Measurements from ENCODE around the gene PLSCR2.
"Not testable (repeated sequence)": the region's sequence is repeated elsewhere in the genome, so short reads cannot be mapped to it uniquely, and the experiment has no call there.

The PLSCR2 gene

GRCh38 chr3:146485297-146485696, 15.9 kb upstream of the PLSCR2 start:
- DNase-seq, result no peak

- no peak for DNase-seq
These were observed 6.9 kb upstream of the PLSCR2 start for GRCh38 chr3:146476094-146476740.

- DNase-seq, result not testable (repeated sequence)
These were observed 5.6 kb upstream of the PLSCR2 start for GRCh38 chr3:146474976-146475375.

GRCh38 chr3:146473726-146474125, 4.4 kb upstream of the PLSCR2 start:
- no peak for DNase-seq

- DNase-seq, result no peak
These were observed 3.2 kb upstream of the PLSCR2 start for GRCh38 chr3:146472611-146473010.

GRCh38 chr3:146471012-146471411, 1.7 kb upstream of the PLSCR2 start:
- no peak for DNase-seq

GRCh38 chr3:146470425-146470990, 1.1 kb upstream of the PLSCR2 start:
- DNase-seq, result no peak

GRCh38 chr3:146468671-146469149, 651 bp downstream of the PLSCR2 start:
- DNase-seq, result no peak

- DNase-seq, result no peak
These were observed 1.1 kb downstream of the PLSCR2 start for GRCh38 chr3:146468234-146468633.

- DNase-seq, result no peak
These were observed 2.8 kb downstream of the PLSCR2 start for GRCh38 chr3:146466604-146467003.

GRCh38 chr3:146465693-146466465, 3.5 kb downstream of the PLSCR2 start:
- no peak for DNase-seq

- DNase-seq, result no peak
These were observed 4.6 kb downstream of the PLSCR2 start for GRCh38 chr3:146464783-146465182.

GRCh38 chr3:146464005-146464595, 5.3 kb downstream of the PLSCR2 start:
- DNase-seq, result no peak

GRCh38 chr3:146454796-146455195, 14.6 kb downstream of the PLSCR2 start:
- DNase-seq, result no peak

- no peak for DNase-seq
These were observed 19.7 kb downstream of the PLSCR2 start for GRCh38 chr3:146449613-146450012.

- DNase-seq, result no peak
These were observed 20.3 kb downstream of the PLSCR2 start for GRCh38 chr3:146449076-146449475.

- no peak for DNase-seq
These were observed 23.3 kb downstream of the PLSCR2 start for GRCh38 chr3:146446026-146446425.

GRCh38 chr3:146440310-146440709, 29.1 kb downstream of the PLSCR2 start:
- DNase-seq, result not testable (repeated sequence)

- no peak for DNase-seq
These were observed 37.3 kb downstream of the PLSCR2 start for GRCh38 chr3:146432066-146432465.

- no peak for DNase-seq
These were observed 38.1 kb downstream of the PLSCR2 start for GRCh38 chr3:146431240-146431639.

GRCh38 chr3:146425341-146425740, 44.0 kb downstream of the PLSCR2 start:
- DNase-seq, result no peak

GRCh38 chr3:146421819-146422759, 47.3 kb downstream of the PLSCR2 start:
- DNase-seq, result no peak
